Nephron progenitor cell (in vitro differentiated cells): ENCODE measurements around the gene PPM1J.

Experiments used
- DNase-seq: peaks from one replicate; pipeline ENCODE4 v3.0.0; 2021
- H3K27ac Mint-ChIP-seq: 2 replicates; pipeline ENCODE4 v1.8.0; 2021; ENCODE audit warnings: mild to moderate bottlenecking, moderate library complexity, mixed read lengths
- H3K27me3 Mint-ChIP-seq: 2 replicates; pipeline ENCODE4 v1.8.0; 2021; ENCODE audit warnings: mild to moderate bottlenecking, low read depth, mixed read lengths; ENCODE audit not compliant: poor library complexity
- H3K36me3 Mint-ChIP-seq: 2 replicates; pipeline ENCODE4 v1.8.0; 2021; ENCODE audit warnings: low read depth, mixed read lengths
- H3K4me1 Mint-ChIP-seq: 2 replicates; pipeline ENCODE4 v1.8.0; 2021; ENCODE audit warnings: mixed read lengths
- H3K4me3 Mint-ChIP-seq: 2 replicates; pipeline ENCODE4 v1.8.0; 2021; ENCODE audit warnings: mild to moderate bottlenecking, moderate library complexity, mixed read lengths
- H3K9me3 Mint-ChIP-seq: 2 replicates; pipeline ENCODE4 v1.8.0; 2021; ENCODE audit warnings: mild to moderate bottlenecking, moderate library complexity, mixed read lengths
- TF ChIP-seq, protein P1 (sequence below): fragments of 200-600 bp; sonication (generic); IDR thresholded peaks from 2 replicates; pipeline ENCODE4 v1.5.0; 2021; ENCODE audit warnings: antibody characterized with exemption

Gene PPM1J

DNA sequence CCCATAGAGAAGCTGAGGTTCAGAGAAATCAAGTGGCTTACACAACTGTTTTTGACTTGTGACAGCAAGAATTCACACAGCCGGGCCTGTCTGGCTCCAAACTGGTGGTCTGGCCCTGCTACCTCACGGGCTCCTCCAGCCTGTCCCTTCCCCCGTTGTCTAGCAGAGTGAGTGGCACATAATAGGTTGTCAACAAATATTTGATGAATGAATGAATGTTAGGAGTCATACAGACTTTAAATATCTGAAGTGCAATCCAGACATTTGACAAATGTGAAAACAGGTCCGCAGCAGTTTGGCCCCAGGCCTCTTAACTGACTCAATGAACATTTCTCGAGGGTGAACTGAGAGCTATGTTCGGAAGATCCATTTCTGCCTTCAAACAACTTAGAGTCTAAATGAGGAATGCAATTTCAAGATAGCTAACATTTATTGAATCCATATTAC is 7.1 kb downstream of the PPM1J start:
- Mint-ChIP-seq H3K4me3 (peak overlapping the region; percentile 83), H3K27ac (no peak overlapping the region)

DNA sequence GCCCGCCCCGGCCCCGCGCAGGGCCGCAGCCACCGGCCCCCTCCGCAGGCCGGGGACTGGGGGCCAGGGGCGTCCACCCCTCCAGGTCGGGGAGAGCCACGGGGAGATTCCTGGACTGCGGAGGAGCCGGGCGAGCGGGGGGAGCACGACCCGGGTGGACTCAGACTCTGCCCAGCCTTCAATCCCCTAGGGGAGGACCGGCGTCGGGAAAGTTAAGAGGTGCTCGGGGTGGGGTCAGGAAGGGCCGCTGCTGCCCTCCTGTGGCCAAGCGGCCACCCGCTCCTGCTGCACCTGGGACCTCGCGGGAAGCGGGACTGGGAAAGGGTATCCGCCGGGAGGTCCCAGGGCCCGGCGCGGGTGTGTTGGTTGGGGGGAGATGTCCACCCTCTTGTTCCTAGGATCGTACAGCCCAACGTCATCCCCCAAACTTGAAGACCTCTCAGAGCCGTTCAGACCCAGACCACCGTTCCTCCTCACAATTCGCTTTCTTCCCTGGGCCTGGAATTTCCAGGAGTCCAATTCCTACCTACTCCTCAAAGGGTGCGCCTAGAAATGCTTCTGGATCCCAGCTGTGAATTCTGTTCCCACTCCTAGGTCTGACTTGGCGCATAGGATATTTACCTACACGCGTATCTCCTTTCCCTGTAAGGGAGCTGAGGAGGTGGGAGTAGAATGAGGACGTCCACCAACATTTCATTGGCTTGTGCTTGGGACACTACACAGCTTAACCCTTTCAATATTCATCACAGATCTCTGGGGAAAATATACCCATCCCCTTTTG is 7.7 kb downstream of the PPM1J start:
- Mint-ChIP-seq H3K36me3 (peaks cover 8% of the 10 kb centered on the region), H3K27ac (no peak overlapping the region), H3K9me3 (no peaks in the 10 kb centered on the region), H3K4me1 (peaks cover 67% of the 10 kb centered on the region), H3K4me3 (peak overlapping the region; percentile 83), H3K27me3 (peaks cover 29% of the 10 kb centered on the region)
- TF ChIP-seq, protein P1, sequence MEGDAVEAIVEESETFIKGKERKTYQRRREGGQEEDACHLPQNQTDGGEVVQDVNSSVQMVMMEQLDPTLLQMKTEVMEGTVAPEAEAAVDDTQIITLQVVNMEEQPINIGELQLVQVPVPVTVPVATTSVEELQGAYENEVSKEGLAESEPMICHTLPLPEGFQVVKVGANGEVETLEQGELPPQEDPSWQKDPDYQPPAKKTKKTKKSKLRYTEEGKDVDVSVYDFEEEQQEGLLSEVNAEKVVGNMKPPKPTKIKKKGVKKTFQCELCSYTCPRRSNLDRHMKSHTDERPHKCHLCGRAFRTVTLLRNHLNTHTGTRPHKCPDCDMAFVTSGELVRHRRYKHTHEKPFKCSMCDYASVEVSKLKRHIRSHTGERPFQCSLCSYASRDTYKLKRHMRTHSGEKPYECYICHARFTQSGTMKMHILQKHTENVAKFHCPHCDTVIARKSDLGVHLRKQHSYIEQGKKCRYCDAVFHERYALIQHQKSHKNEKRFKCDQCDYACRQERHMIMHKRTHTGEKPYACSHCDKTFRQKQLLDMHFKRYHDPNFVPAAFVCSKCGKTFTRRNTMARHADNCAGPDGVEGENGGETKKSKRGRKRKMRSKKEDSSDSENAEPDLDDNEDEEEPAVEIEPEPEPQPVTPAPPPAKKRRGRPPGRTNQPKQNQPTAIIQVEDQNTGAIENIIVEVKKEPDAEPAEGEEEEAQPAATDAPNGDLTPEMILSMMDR = peak; percentile 75
- peak; percentile 89 for DNase-seq

More for the DNA sequence above, 7.1 kb downstream of the PPM1J start:
- TF ChIP-seq, protein P1 = no peak
- peaks cover 2% of the 10 kb centered on the region for H3K36me3 Mint-ChIP-seq
- H3K4me1 Mint-ChIP-seq = peaks cover 61% of the 10 kb centered on the region
- no peaks in the 10 kb centered on the region for H3K9me3 Mint-ChIP-seq
- peaks cover 34% of the 10 kb centered on the region for H3K27me3 Mint-ChIP-seq
- no peak for DNase-seq

DNA sequence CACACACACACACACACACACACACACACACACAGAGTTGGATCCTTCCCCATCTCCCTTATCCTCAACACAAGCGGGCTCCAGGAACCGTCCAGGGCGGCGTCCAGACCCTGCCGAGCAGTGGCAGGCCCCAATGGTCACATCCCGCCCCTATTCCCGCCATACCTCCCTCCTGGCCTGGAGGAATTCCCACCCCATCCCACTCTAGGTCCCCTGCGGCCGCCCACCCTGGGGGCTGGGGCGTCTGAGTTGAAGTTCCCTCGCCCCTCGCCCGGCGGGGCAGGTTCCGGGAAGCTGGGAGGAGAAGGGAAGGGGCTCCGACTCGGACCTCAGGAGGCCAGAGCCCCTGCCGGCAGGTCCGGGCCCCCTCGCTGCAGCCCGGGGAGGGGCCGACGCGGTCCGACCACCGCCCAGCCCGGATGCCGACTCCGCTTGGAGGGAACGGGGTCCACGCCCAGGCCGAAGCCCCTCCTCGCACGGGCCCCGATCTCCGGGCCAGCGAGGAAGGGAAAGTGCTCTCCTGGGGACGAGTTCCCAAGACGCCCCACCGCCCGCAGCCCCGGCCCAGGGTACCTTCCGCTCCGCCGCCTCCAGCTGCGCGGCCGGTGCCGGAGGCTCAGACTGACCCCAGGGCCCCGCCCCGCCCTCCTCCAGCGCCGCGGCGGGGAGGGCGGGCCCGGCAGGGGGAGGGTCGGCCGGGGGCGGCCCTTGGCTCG is 8.5 kb downstream of the PPM1J start, which contains the start of gene RHOC:
Gene RHOC (minus strand): TSS at position 623 of the 716 bp plus-strand sequence. CDS start 3,328 bp downstream, outside the sequence.
- no peaks in the 10 kb centered on the region for H3K9me3 Mint-ChIP-seq
- DNase-seq = peak; percentile 84
- TF ChIP-seq, protein P1 = no peak
- peak within 1 kb of the TSS; percentile 99 for H3K27ac Mint-ChIP-seq
- peak within 1 kb of the TSS; percentile 96 for H3K4me3 Mint-ChIP-seq
- H3K4me1 Mint-ChIP-seq = peaks cover 70% of the 10 kb centered on the region
- peaks cover 24% of the 10 kb centered on the region for H3K27me3 Mint-ChIP-seq
- H3K36me3 Mint-ChIP-seq = peaks cover 16% of the 10 kb centered on the region

DNA sequence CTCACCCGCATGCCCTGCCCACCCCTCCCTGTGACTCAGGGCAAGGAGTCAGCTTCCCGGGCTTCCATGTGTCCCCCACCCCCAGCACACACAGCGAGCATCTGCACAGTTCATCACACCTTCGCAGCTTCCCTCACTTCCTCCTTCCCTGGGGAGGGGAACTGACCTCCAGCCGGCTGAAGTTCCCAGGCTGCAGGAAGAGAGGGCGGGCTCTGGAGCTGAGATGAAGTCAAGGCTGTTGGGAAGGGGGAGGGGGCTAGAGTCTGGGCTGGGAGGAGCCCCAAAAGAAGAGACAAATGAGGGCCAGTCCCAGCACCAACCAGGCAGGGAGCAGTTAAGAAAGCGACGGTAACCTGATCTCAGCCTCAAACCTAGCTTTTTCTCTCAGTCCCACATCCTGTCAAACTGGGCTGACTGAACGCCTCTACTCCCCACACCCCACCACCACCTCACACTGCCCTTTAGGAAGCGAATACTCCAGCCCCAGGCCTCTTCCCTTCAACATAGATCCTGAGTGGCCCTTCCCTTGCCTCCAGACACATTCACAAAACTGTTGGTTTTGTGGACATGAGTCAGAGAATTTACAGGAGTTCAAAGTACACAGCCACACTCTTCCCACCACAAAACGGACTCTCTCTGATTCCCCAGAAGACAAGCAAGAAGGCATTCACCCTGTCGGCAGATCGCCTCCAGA is 10.1 kb downstream of the PPM1J start:
- DNase-seq = peak; percentile 87
- TF ChIP-seq, protein P1 = no peak
- Mint-ChIP-seq H3K36me3 (peaks cover 23% of the 10 kb centered on the region), H3K9me3 (no peaks in the 10 kb centered on the region), H3K27me3 (peaks cover 18% of the 10 kb centered on the region), H3K4me1 (peaks cover 75% of the 10 kb centered on the region), H3K4me3 (peak overlapping the region; percentile 96), H3K27ac (peak overlapping the region; percentile 99)

DNA sequence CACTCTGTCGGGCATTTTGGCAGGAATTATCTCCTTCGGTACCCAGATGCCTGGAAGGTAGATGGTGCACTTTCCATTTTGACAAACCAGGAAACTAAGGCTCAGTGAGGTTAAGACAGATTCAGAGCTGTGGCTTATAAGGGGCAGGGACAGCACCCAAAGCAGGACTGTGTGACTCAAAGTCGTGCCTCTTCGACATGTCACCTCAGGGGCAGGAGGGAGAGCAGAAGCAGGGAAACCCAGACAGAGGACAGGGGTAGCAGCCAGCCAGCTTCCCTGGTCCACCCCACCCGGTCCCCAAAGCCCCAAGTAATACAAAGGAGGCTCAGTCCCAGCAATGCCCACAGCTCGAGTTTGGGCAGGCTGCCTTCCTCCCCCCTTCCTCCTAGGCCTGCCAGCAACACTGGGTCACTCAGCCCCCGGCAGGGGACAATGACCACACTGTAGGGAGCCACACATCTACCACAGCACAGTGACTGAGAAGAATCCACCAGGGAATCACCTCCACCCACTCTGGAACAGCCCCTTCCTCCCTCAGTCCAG is 10.7 kb downstream of the PPM1J start:
- TF ChIP-seq, protein P1 = no peak
- peak overlapping the region; percentile 99 for H3K27ac Mint-ChIP-seq
- peaks cover 28% of the 10 kb centered on the region for H3K36me3 Mint-ChIP-seq
- H3K9me3 Mint-ChIP-seq = no peaks in the 10 kb centered on the region
- H3K4me3 Mint-ChIP-seq = peak overlapping the region; percentile 96
- H3K4me1 Mint-ChIP-seq = peaks cover 81% of the 10 kb centered on the region
- H3K27me3 Mint-ChIP-seq = peaks cover 15% of the 10 kb centered on the region
- no peak for DNase-seq
